ENCODE data around the gene MPV17L.
"Not testable (repeated sequence)": the region's sequence is repeated elsewhere in the genome, so short reads cannot be mapped to it uniquely, and the experiment has no call there.

The MPV17L gene

GRCh38 chr16:15415511-15415985, 20.0 kb downstream of the MPV17L start:
- no peak for DNase-seq

DNA sequence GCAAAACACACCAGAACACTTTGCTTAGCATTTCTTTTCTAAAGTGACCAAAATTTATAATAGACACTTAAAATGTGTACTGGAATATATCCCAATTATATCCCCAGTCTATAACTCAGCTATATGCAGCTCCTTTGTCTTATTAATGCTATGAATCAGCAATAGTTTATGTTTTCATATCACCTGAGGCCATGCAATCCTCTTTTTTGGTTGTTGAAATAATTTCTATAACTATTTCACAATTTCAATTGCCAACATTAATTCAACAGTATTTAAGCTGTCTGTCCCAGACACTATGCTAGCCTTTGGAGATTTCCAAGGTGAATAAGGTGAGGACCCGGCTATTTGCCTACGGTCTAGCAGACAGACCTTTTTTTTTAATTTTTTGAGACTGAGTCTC, 21.6 kb downstream of the MPV17L start:
- DNase-seq = no peak

- no peak for DNase-seq
These were observed 22.7 kb downstream of the MPV17L start for GRCh38 chr16:15418206-15418605.

DNA sequence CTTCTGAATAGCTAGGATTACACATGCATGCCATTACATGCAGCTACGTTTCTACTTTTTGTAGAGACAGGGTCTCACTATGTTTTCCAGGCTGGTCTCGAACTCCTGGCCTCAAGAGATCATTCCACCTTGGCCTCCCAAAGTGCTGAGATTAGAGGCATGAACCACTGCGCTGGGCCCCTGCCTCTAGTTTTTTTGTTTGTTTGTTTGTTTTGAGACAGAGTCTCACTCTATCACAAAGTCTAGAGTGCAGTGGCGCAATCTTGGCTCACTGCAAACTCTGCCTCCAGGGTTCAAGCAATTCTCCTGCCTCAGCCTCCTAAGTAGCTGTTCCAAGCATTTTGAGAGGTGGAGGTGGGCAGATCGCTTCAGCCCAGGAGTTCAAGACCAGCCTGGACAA, 26.1 kb downstream of the MPV17L start:
- not testable (repeated sequence) for DNase-seq

DNA sequence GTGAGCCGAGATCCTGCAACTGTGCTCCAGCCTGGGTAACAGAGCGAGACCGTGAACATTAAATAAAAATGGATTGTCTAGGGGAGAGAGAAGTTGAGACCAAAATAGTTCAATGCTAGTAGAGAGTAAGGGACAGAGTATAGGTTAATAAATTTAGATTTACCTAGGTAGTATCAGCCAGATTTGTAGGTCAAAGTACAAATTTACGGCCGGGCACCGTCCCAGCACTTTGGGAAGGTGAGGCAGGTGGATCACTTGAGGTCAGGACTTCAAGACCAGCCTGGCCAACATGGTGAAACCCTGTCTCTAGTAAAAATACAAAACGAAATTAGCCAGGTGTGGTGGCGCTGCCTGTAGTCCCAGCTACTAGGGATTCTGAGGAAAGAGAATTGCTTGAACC, 26.7 kb downstream of the MPV17L start:
- DNase-seq = no peak

GRCh38 chr16:15425861-15426260, 30.3 kb downstream of the MPV17L start:
- no peak for DNase-seq

DNA sequence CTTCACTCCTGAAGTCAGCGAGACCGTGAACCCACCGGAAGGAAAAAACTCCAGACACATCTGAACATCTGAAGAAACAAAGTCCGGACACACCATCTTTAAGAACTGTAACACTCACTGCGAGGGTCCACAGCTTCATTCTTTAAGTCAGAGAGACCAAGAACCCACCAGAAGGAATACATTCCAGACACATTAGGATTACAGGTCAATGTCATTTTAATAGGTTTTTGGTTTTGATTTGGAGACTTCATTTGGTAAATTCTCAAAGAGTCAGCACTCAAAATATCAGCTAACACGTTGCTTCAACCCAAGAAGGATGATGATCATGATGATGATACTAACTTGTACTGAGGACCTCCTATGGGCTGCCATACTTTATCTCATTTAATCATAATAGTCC, 31.2 kb downstream of the MPV17L start:
- DNase-seq = no peak

GRCh38 chr16:15427648-15428239, 32.2 kb downstream of the MPV17L start:
- DNase-seq = peak; percentile 59

DNA sequence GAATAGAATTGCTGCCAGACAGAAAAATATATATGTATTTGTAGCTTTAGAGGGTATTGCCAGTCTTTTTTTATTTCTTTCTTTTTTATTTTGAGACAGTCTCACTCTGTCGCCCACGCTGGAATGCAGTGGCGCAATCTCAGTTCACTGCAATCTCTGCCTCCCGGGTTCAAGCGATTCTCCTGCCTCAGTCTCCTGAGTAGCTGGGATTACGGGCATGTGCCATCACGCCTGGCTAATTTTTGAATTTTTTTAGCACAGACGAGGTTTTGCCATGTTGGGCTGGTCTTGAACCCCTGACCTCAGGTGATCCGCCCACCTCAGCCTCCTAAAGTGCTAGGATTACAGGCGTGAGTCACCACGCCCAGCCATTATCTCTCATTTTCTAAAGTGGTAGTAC, 35.3 kb downstream of the MPV17L start:
- DNase-seq = not testable (repeated sequence)

DNA sequence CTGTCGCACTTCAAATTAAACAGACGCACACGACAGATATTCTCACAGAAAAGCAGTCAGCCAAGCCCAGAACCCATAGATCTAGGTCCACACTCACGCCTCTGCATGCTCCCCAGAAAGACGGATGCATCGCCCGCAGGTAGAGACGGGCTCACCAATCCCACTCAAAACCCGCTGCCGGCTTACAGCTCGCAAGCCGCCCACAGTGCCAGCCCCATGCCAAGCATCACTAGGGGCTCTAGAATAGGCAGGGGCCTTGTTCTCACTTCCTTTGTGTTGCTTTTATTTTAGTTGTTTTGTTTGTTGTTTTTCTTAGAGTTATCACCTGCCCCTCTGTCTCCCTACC, 38.5 kb downstream of the MPV17L start:
- no peak for DNase-seq

GRCh38 chr16:15434425-15435215, 39.1 kb downstream of the MPV17L start, which contains the start of gene BMERB1:
BMERB1 (plus strand) TSS chr16:15434588; CDS start chr16:15434654, 66 bp downstream.
- DNase-seq = peak; percentile 48

DNA sequence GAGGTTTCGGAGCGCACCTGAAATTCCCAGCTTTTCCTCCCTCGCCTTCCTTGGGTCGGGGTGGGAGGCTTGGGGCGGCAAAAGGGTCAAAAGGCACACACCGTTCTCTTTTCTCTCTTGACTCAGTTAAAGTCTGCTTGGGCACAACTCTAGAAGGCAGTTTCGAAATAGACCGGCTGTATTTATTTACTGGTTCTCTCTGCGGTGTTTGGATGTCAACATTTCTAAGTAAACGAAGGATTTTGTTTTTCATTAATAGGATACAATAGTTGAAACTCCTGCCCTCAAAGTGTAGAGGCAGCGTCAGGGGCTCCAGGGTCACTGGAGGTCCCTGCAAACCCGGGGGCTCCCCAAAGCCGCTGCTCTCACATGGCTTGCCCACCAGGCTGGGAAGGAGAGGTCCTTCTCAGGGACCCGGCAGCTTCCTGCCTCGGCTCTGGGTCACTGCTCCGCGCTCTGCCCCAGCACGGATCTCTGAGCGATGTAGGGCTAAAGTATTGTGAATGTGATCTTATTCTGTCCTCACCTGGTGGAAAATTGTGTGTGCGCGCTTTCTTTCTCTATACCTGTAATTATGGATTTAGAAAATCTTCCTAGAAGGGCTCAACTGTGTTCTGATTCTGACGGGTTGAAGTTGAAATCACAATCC, 39.8 kb downstream of the MPV17L start:
- no peak for DNase-seq

- no peak for DNase-seq
These were observed 43.5 kb downstream of the MPV17L start for GRCh38 chr16:15439102-15439501.

DNA sequence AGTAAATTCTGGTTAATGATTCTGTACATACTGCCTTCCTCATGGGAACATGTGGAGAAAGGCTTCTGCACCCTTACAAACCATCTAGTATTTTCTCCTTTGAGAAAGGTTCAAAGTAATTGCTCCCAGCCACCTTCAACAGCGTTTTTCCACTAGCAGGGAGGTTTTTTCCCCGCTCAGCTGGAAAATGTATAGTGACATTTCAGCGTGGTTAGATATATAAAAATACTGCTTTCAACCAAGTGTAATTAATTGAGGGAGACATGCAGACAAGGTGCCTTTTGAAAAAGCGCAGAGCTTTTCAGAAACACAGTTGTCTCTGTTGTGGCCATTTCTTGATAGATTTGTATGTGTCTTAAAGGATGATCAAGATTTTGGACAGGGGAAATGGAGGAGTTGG, 44.0 kb downstream of the MPV17L start:
- DNase-seq = no peak

DNA sequence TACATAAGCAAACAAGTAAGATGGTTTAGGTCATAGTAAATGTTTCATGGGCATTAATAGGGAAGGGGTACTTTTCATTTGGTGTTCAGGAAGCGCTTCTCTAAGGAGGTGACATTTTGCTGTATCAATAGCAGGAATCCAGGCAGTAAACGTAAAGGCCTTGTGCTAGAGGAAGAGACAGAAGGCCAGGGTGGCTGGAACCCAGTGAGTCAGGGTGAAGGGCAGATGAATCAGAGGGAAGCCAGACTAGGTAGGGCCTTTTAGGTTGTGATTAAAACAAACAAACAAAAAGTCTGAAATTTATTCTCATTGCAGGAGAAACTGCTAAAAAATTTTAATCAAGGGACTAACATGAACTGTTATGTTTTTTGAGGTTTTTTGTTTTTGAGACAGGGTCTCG, 45.3 kb downstream of the MPV17L start:
- no peak for DNase-seq

DNA sequence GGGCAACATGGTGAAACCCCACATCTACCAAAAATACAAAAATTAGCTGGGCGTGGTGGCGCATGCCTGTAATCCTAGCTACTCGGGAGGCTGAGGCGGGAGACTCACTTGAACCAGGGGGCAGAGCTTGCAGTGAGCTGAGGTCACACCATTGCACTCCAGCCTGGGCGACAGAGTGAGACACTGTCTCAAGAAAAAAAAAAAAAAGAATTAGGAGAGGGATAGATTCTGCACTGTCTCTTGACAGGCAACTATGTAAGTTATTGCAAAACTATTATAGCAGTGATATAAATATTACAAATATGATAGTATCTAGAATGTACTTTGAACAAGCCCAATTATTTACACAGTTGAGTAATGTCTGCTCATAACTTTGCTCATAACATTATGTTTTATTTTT, 46.6 kb downstream of the MPV17L start:
- not testable (repeated sequence) for DNase-seq

DNA sequence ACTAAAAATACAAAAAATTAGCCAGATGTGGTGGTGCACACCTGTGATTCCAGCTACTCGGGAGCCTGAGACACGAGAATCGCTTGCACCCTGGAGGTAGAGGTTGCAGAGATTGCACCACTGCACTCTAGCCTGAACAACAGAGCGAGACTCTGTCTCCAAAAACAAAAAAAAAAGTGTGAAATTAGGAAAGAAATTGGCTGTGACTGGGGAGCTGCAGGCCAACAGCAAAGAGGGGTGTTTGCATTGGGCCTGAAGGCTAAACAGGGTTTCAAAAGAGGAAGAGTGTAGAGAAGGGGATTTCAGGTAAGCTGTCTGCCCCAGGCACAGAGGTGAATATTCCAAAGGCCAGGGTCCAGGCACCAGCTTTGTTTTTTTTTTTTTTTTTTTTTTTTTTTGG, 48.2 kb downstream of the MPV17L start:
- DNase-seq = no peak

- DNase-seq = no peak
These were observed 48.7 kb downstream of the MPV17L start for GRCh38 chr16:15444264-15444663.

DNA sequence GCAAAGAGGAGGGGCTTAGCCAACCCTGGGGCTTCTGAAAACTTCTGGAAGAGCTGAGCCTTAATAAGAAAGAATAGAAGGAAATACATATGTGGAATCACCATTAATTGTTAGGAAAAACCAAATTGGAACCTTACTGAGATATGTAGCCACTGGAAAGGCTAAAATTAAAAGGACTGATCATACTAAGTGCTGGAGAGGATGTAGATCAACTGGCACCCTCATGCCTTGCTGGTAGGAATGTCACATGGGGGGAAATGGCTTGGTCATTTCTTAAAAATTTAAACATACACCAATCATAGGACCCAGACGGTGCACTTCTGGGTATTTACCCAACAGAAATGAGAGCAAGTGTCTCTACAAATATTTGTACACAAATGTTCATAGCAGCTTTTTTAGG, 49.9 kb downstream of the MPV17L start:
- DNase-seq = no peak

DNA sequence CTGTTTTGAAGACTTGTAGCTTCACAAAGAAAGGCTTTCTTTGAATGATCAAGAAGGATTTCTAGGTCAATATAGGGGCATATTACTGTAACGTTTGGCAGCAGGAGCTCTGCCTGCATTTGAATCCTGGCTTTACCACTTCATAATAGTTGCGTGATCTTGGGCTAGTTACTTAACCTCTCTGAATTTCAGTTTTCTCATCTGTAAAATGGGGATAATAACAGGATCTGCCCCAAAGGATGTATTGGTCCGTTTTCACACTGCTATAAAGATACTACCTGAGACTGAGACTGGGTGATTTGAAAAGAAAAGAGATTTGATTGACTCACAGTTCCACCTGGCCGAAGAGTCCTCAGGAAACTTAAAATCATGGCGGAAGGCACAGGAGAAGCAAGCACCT, 51.3 kb downstream of the MPV17L start:
- DNase-seq = no peak

- DNase-seq = no peak
These were observed 55.1 kb downstream of the MPV17L start for GRCh38 chr16:15450624-15451023.

GRCh38 chr16:15451098-15451731, 55.7 kb downstream of the MPV17L start:
- DNase-seq = no peak

DNA sequence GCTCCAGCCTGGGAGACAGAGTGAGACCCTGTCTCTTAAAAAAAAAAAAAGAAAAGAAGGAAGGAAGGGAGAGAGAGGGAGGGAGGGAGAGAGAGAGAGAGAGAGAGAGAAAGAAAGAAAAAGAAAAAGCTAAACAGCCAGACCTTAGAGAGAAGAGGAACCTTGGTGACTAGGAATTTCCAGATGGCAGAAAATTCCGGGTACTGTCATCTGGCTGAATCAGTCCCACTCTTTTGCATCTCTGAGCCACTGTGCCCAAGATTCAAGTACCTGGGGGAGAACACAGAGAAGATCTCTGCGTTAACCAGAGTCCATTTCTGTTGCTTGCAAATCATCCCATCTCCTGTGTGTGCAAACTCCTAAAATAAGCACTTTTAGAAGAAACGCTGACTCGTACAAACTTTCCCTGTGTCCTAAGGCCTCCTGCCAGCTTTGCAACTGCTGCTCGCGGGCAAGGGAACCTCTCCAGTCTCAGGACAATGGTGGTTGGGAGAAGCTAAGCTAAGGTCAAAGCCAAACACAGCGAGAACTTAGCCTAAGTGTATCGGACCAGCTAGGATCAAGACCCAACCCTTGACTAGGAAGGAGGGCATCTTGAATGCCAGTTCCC, 56.8 kb downstream of the MPV17L start:
- no peak for DNase-seq
